Ishikawa (cell line): ENCODE measurements around the gene PCCA.

Experiments
- CREB1 ChIP-seq: IDR thresholded peaks from 2 replicates; pipeline ENCODE4 v1.6.1; 2012; ENCODE audit warnings: low read depth
- NFIC ChIP-seq: IDR thresholded peaks from 2 replicates; pipeline ENCODE4 v1.6.1; 2012
- RAD21 ChIP-seq: IDR thresholded peaks from 2 replicates; pipeline ENCODE4 v1.6.1; 2012; ENCODE audit warnings: low read depth
- TEAD4 ChIP-seq: IDR thresholded peaks from 2 replicates; pipeline ENCODE4 v1.6.1; 2012
- TF ChIP-seq, protein P1 (sequence below): IDR thresholded peaks from 2 replicates; pipeline ENCODE4 v1.6.1; 2012

DNA sequence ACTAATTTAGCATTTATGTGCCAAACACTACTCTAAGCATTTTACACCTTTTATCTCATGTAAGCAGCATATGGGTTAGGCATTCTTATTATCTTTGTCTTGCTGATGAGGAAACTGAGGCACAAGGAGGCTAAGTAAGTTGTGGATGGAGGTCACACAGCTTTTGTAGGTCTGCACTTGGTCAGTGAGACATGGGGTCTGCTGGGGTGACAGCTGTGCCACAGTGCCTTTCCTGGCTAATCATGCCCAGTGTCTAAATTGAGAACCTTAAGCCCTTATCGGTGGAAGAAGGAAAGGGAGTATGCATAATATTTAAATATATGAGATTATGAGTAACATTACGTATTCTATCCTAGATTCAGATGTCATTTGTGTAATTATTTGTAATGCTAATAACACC is 273.5 kb downstream of the PCCA start:
- TF ChIP-seq TEAD4 (no peak), NFIC (no peak), CREB1 (no peak), RAD21 (no peak)
- TF ChIP-seq, protein P1, sequence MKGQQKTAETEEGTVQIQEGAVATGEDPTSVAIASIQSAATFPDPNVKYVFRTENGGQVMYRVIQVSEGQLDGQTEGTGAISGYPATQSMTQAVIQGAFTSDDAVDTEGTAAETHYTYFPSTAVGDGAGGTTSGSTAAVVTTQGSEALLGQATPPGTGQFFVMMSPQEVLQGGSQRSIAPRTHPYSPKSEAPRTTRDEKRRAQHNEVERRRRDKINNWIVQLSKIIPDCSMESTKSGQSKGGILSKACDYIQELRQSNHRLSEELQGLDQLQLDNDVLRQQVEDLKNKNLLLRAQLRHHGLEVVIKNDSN: no peak
